PFSK-1 (cell line): ENCODE measurements around the gene CELSR1.

Experiments used
- FOXP2 ChIP-seq: optimal IDR thresholded peaks from 2 replicates; pipeline ENCODE3; 2011; ENCODE audit warnings: borderline replicate concordance, control low read depth, inconsistent platforms; ENCODE audit not compliant: insufficient read depth; ENCODE audit errors: extremely low read length, extremely low read depth
- POLR2AphosphoS5 ChIP-seq: IDR thresholded peaks from 2 replicates; pipeline ENCODE4 v1.6.1; 2012; ENCODE audit warnings: low read depth, mild to moderate bottlenecking, control low read depth, low read length, moderate library complexity
- SIN3A ChIP-seq: IDR thresholded peaks from 2 replicates; pipeline ENCODE4 v1.6.1; 2012; ENCODE audit warnings: mild to moderate bottlenecking, low read length, moderate library complexity, borderline replicate concordance; ENCODE audit not compliant: insufficient read depth

DNA sequence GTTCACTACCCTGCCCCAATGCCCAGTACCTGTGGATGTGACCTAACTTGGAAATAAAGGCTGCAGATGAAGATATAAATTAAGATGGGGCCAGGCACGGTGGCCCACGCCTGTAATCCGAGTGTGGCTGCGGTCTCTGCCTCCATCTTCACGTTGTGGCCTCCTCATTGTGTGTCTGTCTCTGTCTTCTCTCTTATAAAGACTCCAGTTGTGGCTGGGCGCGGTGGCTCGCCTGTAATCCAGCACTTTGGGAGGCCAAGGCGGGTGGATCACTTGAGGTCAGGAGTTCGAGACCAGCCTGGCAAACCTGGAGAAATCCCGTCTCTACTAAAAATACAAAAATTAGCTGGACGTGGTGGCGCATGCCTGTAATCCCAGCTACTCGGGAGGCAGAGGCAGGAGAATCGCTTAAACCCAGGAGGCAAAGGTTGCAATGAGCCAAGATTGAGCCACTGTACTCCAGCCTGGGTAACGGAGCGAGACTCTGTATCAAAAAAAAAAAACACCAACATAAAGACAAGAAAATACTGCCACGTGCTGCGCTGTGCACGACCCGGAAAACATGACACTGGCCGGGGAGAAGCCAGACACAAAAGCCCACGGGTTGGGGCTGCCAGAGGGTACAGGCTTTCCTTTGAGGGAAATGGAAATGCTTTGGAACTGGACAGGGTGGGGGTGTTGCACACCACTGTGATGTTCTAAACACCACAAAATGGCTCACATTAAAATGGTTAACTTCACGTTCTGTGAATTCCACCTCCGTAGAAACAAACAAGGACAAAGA is 18.7 kb downstream of the CELSR1 start:
- TF ChIP-seq POLR2AphosphoS5, result no peak
- no peak for TF ChIP-seq SIN3A
- no peak for TF ChIP-seq FOXP2
